K562 (cell line): ENCODE results near the gene C16orf74. TPM values are rescaled to one million over a fixed set of nuclear protein-coding genes. Genes with fewer than 3 reads are reported as not detected.

Experiments used
- ATAC-seq: fragments of 200-7000 bp; cut with Tn5 transposase; 3 replicates; pipeline ENCODE4 v1.9.1; 2020; ENCODE audit warnings: moderate library complexity
- BruUV-seq: library from RNA; stranded (reverse); fragments of 400-500 nt; replicated peaks from 2 replicates; lab custom pipeline; 2021; lab: Mats Ljungman, UMichigan
- CTCF ChIA-PET: fragments of 300-600 bp; formaldehyde crosslinking; extraction: SDS; loops from one replicate; lab custom pipeline; 2021; ENCODE audit warnings: low intra/inter-chr PET ratio; lab: Yijun Ruan, JAX
- POLR2A ChIA-PET: fragments of 300-600, 350-650 bp; sonication (Branson Sonifier 250); formaldehyde crosslinking; extraction: SDS; loops from one replicate; lab custom pipeline; 2021; ENCODE audit warnings: antibody characterized with exemption, inconsistent platforms; lab: Yijun Ruan, JAX
- DNase-seq, 4 experiments: peaks; one replicate each; pipeline versions ENCODE4 v3.0.0 to v3.0.0-alpha.2; 2011 to 2018; ENCODE audit warnings: low spot score in 3 of 4, mixed read lengths in 3 of 4; ENCODE audit errors: extremely low read depth in 1 of 4
- FAIRE-seq: peaks from 2 replicates; lab custom pipeline; 2011; peaks lifted over from hg19 to GRCh38; lab: Jason Lieb, UNC
- H2AFZ ChIP-seq: 2 replicates; pipeline ENCODE4 v1.6.0; 2011; ENCODE audit warnings: low read depth, low read length, control low read depth, inconsistent platforms
- H3K27ac ChIP-seq: fragments of 200-600 bp; 3 replicates; pipeline ENCODE4 v1.8.0; 2011; ENCODE audit warnings: low read depth, mild to moderate bottlenecking, control low read depth, inconsistent platforms, low read length, moderate library complexity, mixed read lengths; ENCODE audit errors: extremely low read depth
- H3K27me3 ChIP-seq, 2 experiments: fragments of 300-600 bp in 1 of 2; 2 replicates in 1 of 2; 3 replicates in 1 of 2; pipeline versions ENCODE4 v1.6.0 to v1.8.0; 2011; ENCODE audit warnings: inconsistent platforms in 2 of 2, low read length in 2 of 2, mild to moderate bottlenecking in 1 of 2, mixed read lengths in 1 of 2, moderate library complexity in 1 of 2; ENCODE audit not compliant: control insufficient read depth in 2 of 2, insufficient read depth in 2 of 2
- H3K36me3 ChIP-seq: fragments of 300-600 bp; 3 replicates; pipeline ENCODE4 v1.8.0; 2011; ENCODE audit warnings: mild to moderate bottlenecking, low read length, inconsistent platforms; ENCODE audit not compliant: control insufficient read depth, insufficient read depth
- H3K4me1 ChIP-seq, 2 experiments: fragments of 200-600 bp in 1 of 2; replicated peaks in 1 of 2; 2 replicates in 1 of 2; 3 replicates in 1 of 2; pipeline versions ENCODE4 v1.5.1 to v1.8.0; 2011; ENCODE audit warnings: inconsistent platforms in 2 of 2, low read length in 2 of 2, mild to moderate bottlenecking in 1 of 2, mixed read lengths in 1 of 2, moderate library complexity in 1 of 2; ENCODE audit not compliant: control insufficient read depth in 2 of 2, insufficient read depth in 2 of 2
- H3K4me2 ChIP-seq: 2 replicates; pipeline ENCODE4 v1.6.1; 2011; ENCODE audit warnings: low read length, control low read depth, inconsistent platforms, mixed read lengths; ENCODE audit not compliant: insufficient read depth
- H3K4me3 ChIP-seq: fragments of 200-600 bp; sonication (generic), shearing (Covaris generic); 2 replicates; pipeline ENCODE4 v1.5.1; 2016; ENCODE audit warnings: control low read depth, inconsistent platforms
- H3K79me2 ChIP-seq: fragments of 200-600 bp; 3 replicates; pipeline ENCODE4 v1.8.0; 2011; ENCODE audit warnings: low read length, inconsistent platforms; ENCODE audit not compliant: control insufficient read depth, insufficient read depth
- H3K9ac ChIP-seq, 2 experiments: 2 replicates each; pipeline versions ENCODE4 v1.6.0 to v1.6.1; 2011; ENCODE audit warnings: low read depth in 2 of 2, low read length in 2 of 2, control low read depth in 1 of 2, inconsistent platforms in 1 of 2, mild to moderate bottlenecking in 1 of 2, mixed read lengths in 1 of 2; ENCODE audit not compliant: insufficient read depth in 1 of 2
- H3K9me1 ChIP-seq: one replicate; pipeline ENCODE4 v1.6.0; 2011; ENCODE audit warnings: inconsistent platforms, mild to moderate bottlenecking, low read length, moderate library complexity; ENCODE audit not compliant: control insufficient read depth, insufficient read depth
- H3K9me3 ChIP-seq: replicated peaks from 2 replicates; pipeline ENCODE4 v1.5.1; 2011; ENCODE audit warnings: low read depth, low read length, inconsistent platforms; ENCODE audit not compliant: control insufficient read depth, insufficient read depth
- H4K20me1 ChIP-seq: replicated peaks from 2 replicates; pipeline ENCODE4 v1.6.1; 2011; ENCODE audit warnings: low read length, inconsistent platforms, mixed read lengths; ENCODE audit not compliant: control insufficient read depth, insufficient read depth
- ATF3 ChIP-seq, 2 experiments: fragments of 450-650 bp in 1 of 2; sonication (generic) in 1 of 2; formaldehyde crosslinking in 1 of 2; IDR thresholded peaks in 1 of 2; conservative IDR thresholded peaks in 1 of 2; 2 replicates each; pipeline versions ENCODE4 v1.6.1 to v1.8.1; 2016 to 2023; ENCODE audit warnings: mild to moderate bottlenecking in 2 of 2, moderate library complexity in 2 of 2, inconsistent platforms in 1 of 2, missing genetic modification reagents in 1 of 2
- BCL6 ChIP-seq: fragments of 250-450 bp; sonication (Bioruptor Pico); IDR thresholded peaks from 2 replicates; pipeline ENCODE4 v1.4.0; 2020
- CREB1 ChIP-seq, 2 experiments: sonication (generic) in 1 of 2; formaldehyde crosslinking in 1 of 2; IDR thresholded peaks; 2 replicates each; pipeline versions ENCODE4 v1.6.1 to v1.8.0; 2012 to 2022; ENCODE audit warnings: inconsistent platforms in 1 of 2, mild to moderate bottlenecking in 1 of 2, missing genetic modification reagents in 1 of 2, moderate library complexity in 1 of 2
- JUN ChIP-seq, 2 experiments: sonication (generic) in 1 of 2; formaldehyde crosslinking in 1 of 2; IDR thresholded peaks; 2 replicates each; pipeline versions ENCODE4 v1.6.1 to v1.8.0; 2012 to 2022; ENCODE audit warnings: borderline replicate concordance in 2 of 2, mild to moderate bottlenecking in 2 of 2, improper control_type of control experiment in 1 of 2, low read depth in 1 of 2, low read length in 1 of 2, missing genetic modification reagents in 1 of 2
- MAX ChIP-seq: sonication (generic); formaldehyde crosslinking; IDR thresholded peaks from 2 replicates; pipeline ENCODE4 v1.9.0; 2022; ENCODE audit warnings: mild to moderate bottlenecking, missing genetic modification reagents
- SIN3A ChIP-seq, 2 experiments: fragments of 150-350 bp in 1 of 2; IDR thresholded peaks; 2 replicates each; pipeline ENCODE4 v1.6.1; 2011 to 2016; ENCODE audit warnings: borderline replicate concordance in 2 of 2, low read depth in 2 of 2, low read length in 2 of 2, mild to moderate bottlenecking in 2 of 2, moderate library complexity in 2 of 2; ENCODE audit not compliant: control insufficient read depth in 1 of 2
- ZSCAN32 ChIP-seq: fragments of 450-650 bp; formaldehyde crosslinking; IDR thresholded peaks from 2 replicates; pipeline ENCODE4 v1.4.0; 2020; ENCODE audit warnings: mild to moderate bottlenecking, moderate library complexity
- WGBS: fragments of 100-300 bp; shearing (Covaris generic); methylation state at CpG from one replicate; pipeline ENCODE4 v1.1.6; 2016; ENCODE audit warnings: low coverage, mixed read lengths; ENCODE audit not compliant: insufficient coverage; ENCODE audit errors: missing lambda C conversion rate; 5-methylcytosine and 5-hydroxymethylcytosine counted together
- in situ Hi-C: fragments of 300-500 bp; cut with MboI; formaldehyde crosslinking; loops from 4 replicates; pipeline ENCODE4 v1.15.0; 2018; ENCODE audit warnings: inconsistent platforms, mixed read lengths
- intact Hi-C: fragments of 100-400 bp; cut with micrococcal nuclease; formaldehyde crosslinking; loops from 2 replicates; pipeline ENCODE4 v1.14.2; 2022
- polyA plus RNA-seq, 8 experiments: library from polyadenylated mRNA; depleted of rRNA in 4 of 8; stranded (reverse) in 5 of 8; unstranded in 3 of 8; fragments of >200 nt; fragmentation: Nextera tagmentation in 2 of 8; fragmentation: Illumina TruSeq in 1 of 8; extraction: Ambion mirVana in 2 of 8; extraction: Trizol in 1 of 8; gene quantifications; 2 replicates each; pipeline versions ENCODE4 v1.2.1 to v1.2.3, GENCODE V29; 2011 to 2014; ENCODE audit warnings: inconsistent platforms in 1 of 8, missing spikeins in 1 of 8
- total RNA-seq, 7 experiments: library from RNA; depleted of rRNA in 6 of 7; stranded (reverse); fragments of >200 nt in 6 of 7; fragmentation: Illumina TruSeq in 2 of 7; extraction: Trizol in 2 of 7; gene quantifications; 2 replicates each; pipeline versions ENCODE4 v1.2.1 to v1.2.3, GENCODE V29; 2011 to 2021; ENCODE audit warnings: low replicate concordance in 1 of 7

C16orf74 gene
- total and polyA plus RNA-seq, 9 of the 15 experiments (the other 6 are each of a cell fraction or from before 2014, with no cell fraction given), result not detected

GRCh38 chr16:85781156-85781555 lies 30.3 kb upstream of the C16orf74 start:
- H3K9ac ChIP-seq, result no peak overlapping the region
- FAIRE-seq (no peak), ATAC-seq (no peak), DNase-seq (no peak)
- H3K79me2 ChIP-seq, result 0 out of 3 replicates have a peak, but pooled peaks cover 4% of the 10 kb centered on the region
- no TSS peak for BruUV-seq
- H3K4me2 ChIP-seq, result no peak overlapping the region
- no peaks in the 10 kb centered on the region for H3K9me3 ChIP-seq
- H3K27me3 ChIP-seq, result no peaks in the 10 kb centered on the region
- intact Hi-C loops (no loop called here), in situ Hi-C loops (no loop called here)
- CTCF ChIA-PET, result no interaction called here
- POLR2A ChIA-PET, result interaction anchor here (0.9 to 1.0 kb wide), 2 partner anchors 9 to 10 kb away, joined by 3 to 5 read pairs; no protein-coding TSS in a partner anchor
- H3K4me1 ChIP-seq, result no peaks in the 10 kb centered on the region
- no peaks in the 10 kb centered on the region for H3K9me1 ChIP-seq
- H4K20me1 ChIP-seq, result no peaks in the 10 kb centered on the region; the same call in 1 of the 2 replicates
- no peak for TF ChIP-seq JUN (IDR thresholded peaks at IDR 0.05; ENCODE audit: borderline replicate concordance, low read depth, low read length)
- no peak for TF ChIP-seq JUN (CRISPR knock-in tag; IDR thresholded peaks at IDR 0.05; ENCODE audit: borderline replicate concordance)
- TF ChIP-seq BCL6 (CRISPR knock-in tag), result no peak
- TF ChIP-seq ATF3 (IDR thresholded peaks at IDR 0.05), result 0 out of 2 replicates have a peak, but pooled peaks have one; percentile 7
- TF ChIP-seq ATF3 (CRISPR knock-in tag; conservative IDR thresholded peaks at IDR 0.05), result no peak
- no peak for TF ChIP-seq SIN3A (IDR thresholded peaks at IDR 0.05; ENCODE audit: borderline replicate concordance in 2 of 2, control insufficient read depth in 1 of 2, low read depth in 2 of 2, low read length in 2 of 2)
- no peak for TF ChIP-seq CREB1 (IDR thresholded peaks at IDR 0.05)
- TF ChIP-seq CREB1 (CRISPR knock-in tag; IDR thresholded peaks at IDR 0.05), result no peak
- TF ChIP-seq ZSCAN32 (CRISPR knock-in tag), result no peak
- no peak for TF ChIP-seq MAX (CRISPR knock-in tag)
- 87% methylated on average over 10 of the region's 10 CpGs for WGBS
- H3K27ac ChIP-seq, result no peak overlapping the region
- no peak overlapping the region for H2AFZ ChIP-seq
- H3K36me3 ChIP-seq, result peaks cover 81% of the 10 kb centered on the region; the same call in 2 of the 3 replicates
- H3K4me3 ChIP-seq, result no peak overlapping the region
